Raji (cell line): ENCODE results near the gene SNX1.

Experiments
- POLR2A ChIP-seq: IDR thresholded peaks from 2 replicates; pipeline ENCODE4 v1.6.1; 2011; ENCODE audit warnings: low read depth, low read length, control low read depth; ENCODE audit not compliant: insufficient read depth

Gene SNX1

GRCh38 chr15:64070106-64070505 lies 25.7 kb upstream of the SNX1 start:
- no peak for TF ChIP-seq POLR2A

- no peak for TF ChIP-seq POLR2A
Measured at GRCh38 chr15:64070965-64071851, 24.6 kb upstream of the SNX1 start.

GRCh38 chr15:64071931-64072765 lies 23.6 kb upstream of the SNX1 start:
- TF ChIP-seq POLR2A = no peak

GRCh38 chr15:64072812-64073211 lies 23.0 kb upstream of the SNX1 start:
- TF ChIP-seq POLR2A = no peak

- no peak for TF ChIP-seq POLR2A
Measured at GRCh38 chr15:64082757-64083156, 13.0 kb upstream of the SNX1 start.

- TF ChIP-seq POLR2A = no peak
Measured at GRCh38 chr15:64089543-64090280, 6.1 kb upstream of the SNX1 start.

GRCh38 chr15:64090527-64090926 lies 5.3 kb upstream of the SNX1 start:
- TF ChIP-seq POLR2A = no peak

GRCh38 chr15:64092075-64092820 lies 3.5 kb upstream of the SNX1 start:
- TF ChIP-seq POLR2A = no peak

- TF ChIP-seq POLR2A = no peak; the same call in 1 of the 2 replicates
Measured at GRCh38 chr15:64092864-64093626, 2.7 kb upstream of the SNX1 start.

- TF ChIP-seq POLR2A = peak; percentile 66
Measured at GRCh38 chr15:64093627-64094417, 2.0 kb upstream of the SNX1 start, which contains the start of gene CIAO2A. CIAO2A (minus strand) TSS chr15:64093838; CDS start chr15:64093768, 70 bp downstream.

GRCh38 chr15:64095431-64095794 lies 369 bp upstream of the SNX1 start:
- TF ChIP-seq POLR2A = no peak

GRCh38 chr15:64096668-64097384 lies 1.0 kb downstream of the SNX1 start:
- no peak for TF ChIP-seq POLR2A
